ENCODE results near the gene ASS1. TPM values are rescaled to one million over a fixed set of nuclear protein-coding genes. Genes with fewer than 3 reads are reported as not detected.

Gene ASS1
- total RNA-seq, 1 donor from 2014 or later = 80.1 TPM

DNA sequence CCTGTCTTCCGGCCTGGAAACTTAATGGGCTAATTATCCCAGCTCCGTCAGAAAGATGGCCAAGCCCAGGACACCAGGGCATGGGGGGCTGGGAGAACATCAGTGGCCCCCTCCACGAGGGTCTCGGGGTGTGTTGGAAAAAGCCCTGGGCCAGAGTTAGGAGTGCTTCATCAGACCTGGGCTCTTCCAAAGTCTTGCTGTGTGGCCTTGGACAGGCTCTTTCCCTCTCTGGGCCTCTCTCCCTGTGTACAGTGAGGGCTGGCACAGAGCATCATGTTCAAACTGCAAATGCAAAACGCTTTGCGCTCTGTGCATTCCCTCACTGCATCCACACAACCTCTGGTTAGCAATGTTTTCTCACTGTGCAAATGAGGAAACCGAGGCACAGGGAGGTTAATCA, 48.3 kb downstream of the ASS1 start:
- DNase-seq (ENCODE audit: low read depth) = no peak

DNA sequence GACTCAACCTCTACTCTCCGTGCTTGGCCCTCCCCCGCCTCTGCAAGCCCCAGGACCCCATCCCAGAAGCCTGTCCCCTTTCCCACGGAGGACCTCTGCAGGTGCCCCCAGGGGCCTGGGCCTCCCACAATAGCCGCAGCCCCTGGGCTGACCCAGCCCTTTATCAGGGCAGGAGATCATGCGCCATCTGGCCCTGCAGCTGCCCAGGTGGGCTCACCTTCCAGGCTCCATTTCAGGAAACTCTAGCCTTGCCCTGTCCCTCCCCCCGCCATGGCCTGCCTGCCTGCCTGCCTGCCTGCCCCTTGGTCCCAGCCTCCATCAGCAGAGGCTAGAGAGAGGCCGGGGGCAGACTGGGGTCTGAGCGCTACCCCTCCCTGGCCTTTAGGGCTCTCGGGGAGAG, 48.7 kb downstream of the ASS1 start:
- DNase-seq (ENCODE audit: low read depth) = no peak

DNA sequence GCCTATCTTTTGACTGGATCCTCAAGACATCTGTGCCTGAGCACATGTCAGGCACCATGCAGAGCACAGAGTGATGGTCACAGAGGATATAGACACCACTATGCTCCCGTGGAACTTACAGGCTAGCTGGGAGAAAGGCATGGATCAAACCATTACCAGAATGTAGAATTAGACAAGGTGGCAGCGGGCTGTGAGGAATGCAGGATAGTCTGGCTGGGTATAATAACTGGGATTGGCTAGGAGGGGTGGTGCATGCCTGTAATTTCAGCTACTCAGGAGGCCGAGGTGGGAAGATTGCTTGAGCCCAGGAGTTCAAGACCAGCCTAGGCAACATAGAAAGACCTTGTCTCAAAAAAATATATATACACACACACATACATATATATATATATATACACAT, 50.3 kb downstream of the ASS1 start:
- DNase-seq (ENCODE audit: low read depth) = no peak

DNA sequence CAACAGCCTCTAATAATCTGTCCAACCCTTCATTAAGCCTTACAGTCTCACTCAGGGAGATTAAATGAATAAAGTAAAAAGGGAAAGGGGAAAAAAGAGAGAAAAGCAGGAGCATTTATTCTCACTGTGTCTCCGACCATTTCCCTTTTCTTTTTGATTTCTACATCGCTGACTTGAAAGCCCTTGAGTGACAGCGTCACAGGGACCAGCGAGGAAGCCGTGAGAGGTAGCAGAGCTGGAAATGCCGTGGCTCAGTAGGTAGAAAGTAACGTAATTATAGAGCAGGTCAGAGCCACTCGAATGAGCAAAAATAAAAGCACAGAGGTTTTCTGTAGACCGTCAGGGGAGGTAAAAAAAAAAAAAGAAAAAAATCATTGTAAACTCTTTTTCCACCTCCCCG, 52.4 kb downstream of the ASS1 start:
- DNase-seq (ENCODE audit: low read depth) = no peak

DNA sequence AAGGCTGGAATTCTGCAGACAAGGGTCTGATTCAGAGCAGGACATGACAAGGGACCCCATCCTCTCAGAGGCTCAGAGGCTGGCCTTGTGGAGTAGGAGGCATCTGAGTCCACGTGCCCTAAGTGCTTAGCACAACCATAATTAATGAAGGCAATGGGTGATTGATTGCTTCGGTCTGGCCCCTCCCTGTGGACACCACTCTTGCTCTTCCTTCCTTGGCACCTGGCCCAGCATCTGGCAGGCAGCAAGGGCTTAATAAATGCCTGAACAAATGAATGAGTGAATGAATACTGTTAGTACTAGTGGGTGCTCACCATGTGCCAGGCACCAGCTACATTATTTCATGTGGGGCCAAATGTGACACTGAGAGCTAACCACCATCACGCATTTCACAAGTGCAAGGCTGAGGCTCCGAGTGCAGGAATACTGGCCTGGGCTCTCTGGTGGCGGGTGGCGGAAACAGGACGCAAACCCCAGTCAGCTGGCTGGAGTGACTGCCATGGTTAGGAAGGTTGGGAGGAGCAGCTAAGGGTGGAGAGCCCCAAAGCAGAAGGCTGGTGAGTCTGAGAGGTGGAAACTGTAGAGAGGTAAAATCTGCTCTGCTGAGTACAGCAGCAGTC, 53.6 kb downstream of the ASS1 start:
- DNase-seq (ENCODE audit: low read depth) = no peak

DNA sequence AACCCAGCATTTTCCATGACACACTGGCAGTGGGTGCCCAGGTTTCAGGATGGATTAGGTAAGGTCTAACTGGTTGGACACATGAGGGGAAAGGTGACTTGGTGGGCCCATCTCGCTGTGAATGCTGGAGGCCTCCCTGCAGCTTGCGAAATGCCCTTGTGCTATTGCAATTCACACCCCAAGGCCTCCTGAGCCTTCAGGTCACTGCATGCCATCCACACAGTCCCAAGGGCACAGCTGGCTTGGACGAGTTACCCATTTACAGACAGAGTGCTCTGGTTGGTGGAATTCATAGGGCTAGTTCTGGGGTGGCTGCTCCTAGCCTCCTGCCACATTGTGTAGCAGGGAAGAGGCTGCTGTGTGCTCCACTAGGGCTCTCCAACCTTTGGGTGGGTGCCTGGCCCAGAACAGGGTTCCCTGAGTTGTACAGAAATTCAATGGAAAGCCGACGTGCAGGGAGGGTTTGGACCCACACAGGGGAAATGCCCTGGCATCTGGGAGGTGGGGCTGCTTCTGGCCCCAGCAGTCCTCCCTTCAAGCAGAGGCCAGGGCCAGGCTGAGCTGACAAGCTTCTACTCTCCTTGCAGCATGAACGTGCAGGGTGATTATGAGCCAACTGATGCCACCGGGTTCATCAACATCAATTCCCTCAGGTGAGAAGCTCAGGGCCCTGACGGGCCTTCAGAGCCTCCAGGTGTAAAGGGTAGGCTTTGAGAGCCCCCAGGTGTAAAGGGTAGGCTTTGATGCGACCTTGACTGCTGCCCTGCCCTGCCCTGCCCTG, 54.3 kb downstream of the ASS1 start:
- no peak for DNase-seq (ENCODE audit: low read depth)

DNA sequence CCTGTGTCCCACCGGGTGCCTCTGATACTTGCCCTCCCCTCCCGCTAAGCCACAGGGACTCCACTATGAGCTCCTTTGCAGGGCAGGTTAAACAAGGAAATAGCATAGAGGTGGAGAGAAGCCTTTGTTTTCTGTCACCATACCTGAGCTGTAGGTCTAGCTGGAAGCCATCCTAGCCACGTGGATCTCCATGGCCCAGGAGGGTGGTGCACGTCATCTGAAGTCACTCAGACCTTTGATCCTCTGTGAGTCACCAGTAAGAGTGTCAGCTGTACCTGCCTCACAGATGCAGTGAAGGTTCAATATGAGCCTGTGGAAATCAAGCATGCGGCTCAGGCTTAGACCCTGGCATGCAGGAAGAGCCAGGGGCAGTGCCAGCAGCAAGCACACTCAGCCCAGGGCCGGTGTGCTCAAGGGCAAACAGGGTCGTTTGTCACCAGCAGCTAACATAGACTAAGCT, 55.1 kb downstream of the ASS1 start:
- no peak for DNase-seq (ENCODE audit: low read depth)

DNA sequence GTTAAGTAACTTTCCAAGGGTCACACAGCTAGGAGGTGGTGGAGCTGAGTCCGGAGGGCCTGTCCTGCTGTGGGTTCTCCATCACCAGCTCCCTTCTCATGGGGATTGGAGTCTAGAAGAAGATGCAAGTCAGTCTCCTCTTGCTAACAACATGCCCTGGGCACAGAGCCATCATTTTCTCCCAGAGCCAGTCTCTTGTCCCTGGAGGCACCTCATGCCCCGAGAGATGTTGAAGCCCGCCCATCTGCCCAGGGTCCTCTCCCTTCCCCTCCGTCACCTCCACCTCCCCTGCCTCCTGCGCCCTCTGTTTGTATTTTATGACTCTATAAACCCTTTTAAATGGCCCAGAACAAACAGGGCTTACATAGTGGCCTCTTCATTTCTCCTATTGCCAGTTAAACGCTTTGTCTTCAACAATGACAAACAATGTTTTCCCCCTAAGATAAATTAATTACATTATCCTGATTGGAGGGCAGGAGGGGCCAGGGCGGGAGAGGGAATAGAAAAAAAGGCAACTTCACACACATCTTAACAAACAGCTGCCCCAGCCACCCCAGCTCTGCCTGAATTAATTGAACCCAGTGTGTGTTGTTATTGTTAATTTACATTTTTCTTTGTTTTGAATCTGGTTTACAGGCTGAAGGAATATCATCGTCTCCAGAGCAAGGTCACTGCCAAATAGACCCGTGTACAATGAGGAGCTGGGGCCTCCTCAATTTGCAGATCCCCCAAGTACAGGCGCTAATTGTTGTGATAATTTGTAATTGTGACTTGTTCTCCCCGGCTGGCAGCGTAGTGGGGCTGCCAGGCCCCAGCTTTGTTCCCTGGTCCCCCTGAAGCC, 55.8 kb downstream of the ASS1 start:
- no peak for DNase-seq (ENCODE audit: low read depth)

DNA sequence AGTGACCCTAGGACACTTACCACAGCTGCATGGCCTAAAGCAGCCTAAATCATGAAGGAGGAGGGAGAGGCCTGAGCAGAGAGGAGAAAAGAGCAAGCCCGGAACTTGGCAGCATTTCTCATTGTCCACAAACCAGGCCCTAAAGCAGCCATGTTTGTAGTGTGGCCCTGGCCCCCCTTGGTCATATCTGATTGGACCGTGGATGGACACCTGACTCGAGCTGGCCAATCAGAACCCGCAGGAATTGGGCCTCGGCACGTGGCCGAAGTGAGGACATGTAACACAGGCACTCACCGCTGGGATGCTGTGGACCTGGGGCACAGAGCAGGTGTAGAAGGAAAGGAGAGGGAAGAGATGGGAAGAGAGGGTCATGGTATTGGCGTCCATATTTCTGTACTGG, 56.9 kb downstream of the ASS1 start:
- DNase-seq (ENCODE audit: low read depth) = no peak

DNA sequence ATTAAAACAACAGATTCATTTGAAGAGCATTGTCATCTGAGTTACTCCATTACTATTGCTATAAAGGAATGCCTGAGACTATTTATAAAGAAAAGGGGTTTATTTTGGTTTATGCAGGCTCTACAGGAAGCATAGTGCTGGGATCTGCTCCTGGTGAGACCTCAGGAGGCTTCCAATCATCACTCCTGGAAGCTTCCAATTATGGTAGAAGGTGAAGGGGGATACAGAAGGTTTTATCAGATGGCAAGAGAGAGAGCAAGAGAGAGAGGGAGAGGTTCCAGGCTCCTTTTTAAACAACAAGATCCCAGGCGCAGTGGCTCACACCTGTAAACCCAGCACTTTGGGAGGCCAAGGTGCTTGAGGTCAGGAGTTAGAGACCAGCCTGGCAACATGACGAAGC, 63.5 kb downstream of the ASS1 start:
- no peak for DNase-seq (ENCODE audit: low read depth)

DNA sequence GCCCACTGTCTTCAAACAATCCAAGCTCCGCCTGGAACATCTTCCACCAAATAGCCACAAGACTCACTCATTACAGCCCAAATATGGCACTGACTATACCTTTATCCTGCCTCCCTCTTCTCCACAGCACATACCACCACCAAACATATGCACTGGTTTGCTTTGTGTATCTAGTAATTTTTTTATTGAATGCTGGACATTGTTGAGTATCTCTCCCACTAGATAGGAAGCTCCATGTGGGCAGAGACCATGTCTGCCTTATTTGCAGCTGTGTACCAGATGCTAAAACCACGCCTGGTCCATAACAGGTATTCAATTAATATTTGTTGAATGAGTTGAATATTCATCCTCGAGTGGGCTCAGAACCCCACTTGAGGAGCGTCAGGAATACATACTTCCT, 67.4 kb downstream of the ASS1 start:
- no peak for DNase-seq (ENCODE audit: low read depth)

DNA sequence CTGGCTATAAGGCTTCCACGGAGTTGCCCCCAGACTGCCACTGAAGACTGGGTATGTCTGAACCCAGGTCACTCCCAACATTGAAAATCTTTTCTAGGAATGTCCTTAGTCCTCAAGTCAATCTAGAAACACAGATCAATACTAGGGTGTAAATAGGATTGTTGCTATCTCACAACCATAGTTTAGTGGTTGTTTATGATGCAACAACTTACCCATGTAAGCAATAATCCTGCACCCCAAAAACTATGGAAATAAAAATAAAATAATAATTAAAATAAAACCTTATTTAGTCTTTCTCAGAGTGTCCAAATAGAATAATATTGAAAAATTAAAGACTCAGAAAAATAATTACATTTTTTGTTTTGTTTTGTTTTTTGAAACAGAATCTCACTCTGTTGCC, 68.3 kb downstream of the ASS1 start:
- no peak for DNase-seq (ENCODE audit: low read depth)

DNA sequence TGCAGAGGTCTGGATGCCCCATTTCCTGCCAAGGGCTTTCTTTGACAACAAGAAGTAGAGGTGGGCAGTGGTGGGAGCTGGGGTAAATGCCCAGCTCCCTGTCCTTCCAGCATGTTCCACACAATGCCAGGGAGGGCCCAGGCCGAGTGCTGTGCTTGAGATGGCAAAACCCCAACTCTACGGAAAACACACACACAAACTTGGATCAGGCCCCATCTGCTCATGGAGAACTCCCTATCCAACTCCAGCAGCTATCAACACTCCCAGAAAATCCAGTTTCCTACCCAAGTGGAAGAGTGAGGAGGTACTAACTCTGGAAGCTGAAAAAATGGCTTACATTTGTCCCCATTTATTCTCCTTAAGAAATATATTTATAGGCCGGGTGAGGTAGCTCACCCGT, 73.5 kb downstream of the ASS1 start:
- no peak for DNase-seq (ENCODE audit: low read depth)

DNA sequence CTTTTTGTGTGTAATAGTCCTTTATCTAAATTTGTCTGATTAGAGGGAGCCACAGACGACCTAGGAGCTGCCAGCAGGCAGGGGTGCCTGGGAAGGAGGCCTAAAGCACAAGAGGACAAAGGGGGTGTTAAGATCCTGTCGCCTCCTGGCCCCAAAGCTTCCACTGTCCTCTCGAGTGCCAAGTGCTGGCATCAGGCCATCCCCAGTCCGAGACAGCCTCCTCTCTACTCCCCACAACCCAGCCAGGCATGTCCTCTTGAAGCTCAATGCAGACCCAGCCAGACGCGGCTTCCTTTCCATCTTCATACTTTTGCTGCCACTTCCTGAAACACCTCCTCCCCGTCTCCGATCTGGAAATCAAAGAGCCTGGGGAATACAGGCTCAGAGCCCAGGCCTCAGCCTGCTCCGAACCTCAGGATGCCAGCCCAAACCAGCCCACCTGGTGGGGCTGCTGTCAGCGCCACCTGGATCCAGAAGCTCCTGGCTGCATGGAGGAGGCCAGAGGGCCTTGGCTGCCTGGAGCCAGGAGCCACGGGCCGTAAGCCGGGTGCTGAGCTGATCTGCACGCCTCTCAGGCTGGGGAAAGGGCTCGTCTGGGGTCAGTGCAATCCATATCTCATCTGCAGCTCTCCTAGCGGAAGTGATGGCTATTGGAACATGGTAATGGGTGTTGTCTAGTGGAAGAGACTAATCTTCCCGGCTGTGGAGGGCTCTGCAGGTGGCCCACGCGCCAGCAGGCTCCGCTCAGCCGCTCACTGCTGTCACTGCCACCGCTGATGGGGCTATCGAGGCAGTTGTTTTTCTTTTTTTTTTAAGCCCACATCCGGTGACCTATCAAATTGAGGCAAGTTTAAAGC, 74.4 kb downstream of the ASS1 start:
- no peak for DNase-seq (ENCODE audit: low read depth)

DNA sequence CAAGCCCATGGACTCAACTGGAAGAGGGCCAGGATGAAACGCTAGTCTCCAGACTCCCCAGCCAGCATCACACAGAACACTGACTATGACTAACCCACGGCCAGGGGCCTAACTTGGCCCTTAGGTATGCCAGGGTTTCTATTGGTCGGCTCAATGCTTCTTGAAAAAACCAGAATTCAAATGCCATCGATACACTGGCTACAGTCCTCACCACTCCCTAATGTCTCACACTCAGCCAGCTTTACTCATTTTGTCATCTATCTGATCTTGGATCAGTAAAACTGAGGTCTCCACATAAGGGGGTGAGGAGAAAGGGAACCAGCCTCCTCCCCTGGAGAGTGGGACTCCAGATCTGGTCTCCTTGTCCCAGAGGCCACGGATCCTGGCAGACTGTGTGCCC, 75.2 kb downstream of the ASS1 start:
- DNase-seq (ENCODE audit: low read depth) = no peak

DNA sequence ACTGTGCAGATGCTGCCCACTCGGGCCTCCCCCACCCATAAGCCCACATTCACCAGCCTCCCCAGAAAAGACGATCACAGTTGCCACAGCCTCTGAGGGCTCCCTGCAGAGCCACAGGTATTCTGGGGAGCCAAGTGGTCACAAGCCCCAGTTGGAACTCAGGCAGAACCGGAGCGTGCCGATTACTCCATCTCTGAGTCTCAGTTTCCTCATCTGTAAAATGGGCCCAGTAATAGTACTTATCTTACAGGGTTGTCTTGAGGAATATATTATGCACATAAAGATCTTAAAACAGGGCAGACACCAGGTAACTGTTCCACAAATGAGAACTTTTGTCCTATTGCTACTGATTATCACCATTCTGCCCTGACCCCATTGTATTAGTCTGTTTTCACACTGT, 77.0 kb downstream of the ASS1 start:
- no peak for DNase-seq (ENCODE audit: low read depth)

DNA sequence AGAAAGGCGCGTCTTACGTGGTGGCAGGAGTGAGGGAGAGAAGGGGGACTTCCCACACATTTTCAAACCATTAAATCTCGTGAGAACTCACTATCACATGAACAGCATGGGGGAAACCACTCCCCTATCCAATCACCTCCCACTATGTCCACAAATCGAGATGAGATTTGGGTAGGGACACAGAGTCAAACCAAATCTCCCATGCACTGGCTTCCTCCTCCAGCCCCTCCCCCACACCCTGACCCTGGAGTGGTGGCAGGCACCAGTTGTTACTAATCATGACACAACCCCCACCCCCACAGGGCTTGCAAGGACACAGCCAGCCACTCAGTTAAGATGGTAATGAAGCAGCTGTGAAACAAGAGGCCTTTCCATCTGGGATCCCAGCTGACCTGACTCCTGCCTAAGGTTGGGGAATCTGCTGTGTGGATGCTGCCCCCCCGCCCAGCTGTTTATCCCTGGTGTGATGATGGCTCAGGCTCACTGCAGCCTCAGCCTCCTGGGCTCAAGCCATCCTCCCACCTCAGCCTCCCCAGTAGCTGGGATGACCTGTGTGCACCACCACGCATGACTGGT, 77.6 kb downstream of the ASS1 start:
- DNase-seq (ENCODE audit: low read depth) = peak; percentile 76

DNA sequence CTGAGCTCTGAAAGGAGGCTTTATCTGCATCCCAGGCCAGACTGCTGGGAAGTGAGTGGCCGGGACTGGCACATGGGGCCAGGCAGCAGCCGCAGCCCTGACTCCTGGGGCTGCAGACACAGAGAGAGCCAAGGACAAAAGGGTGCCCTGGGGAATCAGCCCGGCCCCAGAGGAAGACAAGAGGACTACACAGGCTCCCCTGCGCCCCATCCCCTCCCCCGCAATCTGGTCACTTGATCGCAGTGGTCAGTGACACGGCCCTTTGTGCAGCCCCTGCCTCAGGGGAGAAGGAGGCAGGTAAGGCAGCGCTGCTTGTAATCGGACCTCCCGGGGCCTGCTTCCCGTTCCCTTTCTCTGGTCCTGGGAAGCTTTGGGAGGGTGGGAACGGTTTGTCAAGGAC, 79.2 kb downstream of the ASS1 start:
- DNase-seq (ENCODE audit: low read depth) = no peak

DNA sequence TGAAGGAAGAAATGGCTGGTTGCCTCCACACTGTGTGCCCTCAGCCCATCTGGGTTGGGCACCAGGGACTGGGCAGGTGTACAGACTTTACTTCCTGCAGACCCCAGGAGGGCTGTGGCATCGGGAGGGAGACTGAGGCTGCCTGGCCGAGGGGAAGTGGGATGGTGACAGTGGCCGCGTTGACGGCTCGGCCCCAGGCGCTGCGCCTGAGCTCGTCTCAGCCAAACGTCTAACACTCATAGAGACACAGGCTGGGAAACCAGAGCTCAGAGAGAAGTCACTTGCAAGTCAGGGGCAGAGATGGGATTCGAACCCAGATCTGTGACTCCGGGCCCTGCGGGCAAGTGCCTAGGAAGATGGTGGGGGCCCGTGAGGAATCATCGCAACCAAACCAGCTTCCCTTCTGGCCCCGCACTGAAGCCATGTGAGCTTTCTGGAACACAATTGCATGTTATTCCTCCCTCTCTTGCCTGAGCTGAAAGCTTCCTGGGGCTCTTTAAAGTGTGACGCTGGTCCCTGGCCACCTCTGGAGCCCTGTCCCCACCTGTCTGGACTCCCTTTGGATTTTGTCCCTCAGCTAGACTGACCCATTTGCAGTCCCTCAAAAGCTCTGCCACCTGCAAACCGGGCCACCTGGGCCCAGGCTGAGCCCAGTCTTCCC, 81.6 kb downstream of the ASS1 start:
- no peak for DNase-seq (ENCODE audit: low read depth)

All from myocyte (in vitro differentiated cells).